Large intestine (tissue), 3 donors: ENCODE data around the gene DENND1A. TPM values are rescaled to one million over a fixed set of nuclear protein-coding genes. Genes with fewer than 3 reads are reported as not detected.

Source experiments
- DNase-seq, 2 donors: peaks; one replicate each; pipeline versions ENCODE4 v3.0.0 to v3.0.0-alpha.2; 2013
- H3K27ac ChIP-seq: one replicate; pipeline ENCODE4 v1.5.1; 2013; ENCODE audit warnings: low read length
- H3K27me3 ChIP-seq: 2 replicates; pipeline ENCODE4 v1.6.1; 2013; ENCODE audit warnings: low read length; ENCODE audit not compliant: control insufficient read depth, insufficient read depth
- H3K36me3 ChIP-seq: 2 replicates; pipeline ENCODE4 v1.6.1; 2013; ENCODE audit warnings: low read length; ENCODE audit not compliant: control insufficient read depth, insufficient read depth
- H3K4me1 ChIP-seq: one replicate; pipeline ENCODE4 v1.6.1; 2013; ENCODE audit warnings: low read length; ENCODE audit not compliant: control insufficient read depth, insufficient read depth
- H3K4me3 ChIP-seq: one replicate; pipeline ENCODE4 v1.5.1; 2013; ENCODE audit warnings: low read length
- H3K9me3 ChIP-seq: one replicate; pipeline ENCODE4 v1.6.1; 2013; ENCODE audit warnings: mild to moderate bottlenecking, low read depth, low read length, moderate library complexity; ENCODE audit not compliant: control insufficient read depth
- WGBS: methylation state at CpG from one replicate; pipeline ENCODE4 v1.1.5; 2013; ENCODE audit warnings: low lambda C conversion rate; ENCODE audit not compliant: insufficient coverage; 5-methylcytosine and 5-hydroxymethylcytosine counted together
- polyA plus RNA-seq: library from polyadenylated mRNA; unstranded; fragments of 120-200 nt; gene quantifications from one replicate; pipeline ENCODE4 v1.2.1, GENCODE V29; 2013

Gene DENND1A
- polyA plus RNA-seq, 1 donor = 29.7 TPM

GRCh38 chr9:123622711-123623241 lies 307.1 kb downstream of the DENND1A start:
- H3K36me3 ChIP-seq = peaks cover 14% of the 10 kb centered on the region
- H3K4me1 ChIP-seq = no peaks in the 10 kb centered on the region
- H3K27ac ChIP-seq = no peak overlapping the region
- H3K9me3 ChIP-seq = no peaks in the 10 kb centered on the region
- WGBS = 79% methylated on average over 2 of the region's 2 CpGs
- H3K27me3 ChIP-seq = no peaks in the 10 kb centered on the region
- DNase-seq = no peak
- H3K4me3 ChIP-seq = no peak overlapping the region

- no peak for DNase-seq
- Histone ChIP-seq H3K9me3 (no peaks in the 10 kb centered on the region), H3K27me3 (no peaks in the 10 kb centered on the region), H3K4me1 (no peaks in the 10 kb centered on the region), H3K4me3 (no peak overlapping the region), H3K27ac (no peak overlapping the region), H3K36me3 (peaks cover 8% of the 10 kb centered on the region)
Observed at GRCh38 chr9:123620239-123620638, 309.7 kb downstream of the DENND1A start.

- no peak for DNase-seq
- Histone ChIP-seq H3K36me3 (peaks cover 5% of the 10 kb centered on the region), H3K9me3 (no peaks in the 10 kb centered on the region), H3K4me3 (no peak overlapping the region), H3K27me3 (no peaks in the 10 kb centered on the region), H3K27ac (no peak overlapping the region), H3K4me1 (no peaks in the 10 kb centered on the region)
- 86% methylated on average over 1 of the region's 11 CpGs for WGBS
Observed at GRCh38 chr9:123617952-123618678, 311.8 kb downstream of the DENND1A start.

- Histone ChIP-seq H3K4me3 (no peak overlapping the region), H3K27me3 (no peaks in the 10 kb centered on the region), H3K9me3 (no peaks in the 10 kb centered on the region), H3K36me3 (peaks cover 5% of the 10 kb centered on the region), H3K27ac (no peak overlapping the region), H3K4me1 (no peaks in the 10 kb centered on the region)
- no CpG with 5 or more reads among the region's 9 CpGs for WGBS
- no peak for DNase-seq
Observed at GRCh38 chr9:123617286-123617685, 312.6 kb downstream of the DENND1A start.

- no CpG with 5 or more reads among the region's 8 CpGs for WGBS
Observed at GRCh38 chr9:123616707-123617106, 313.2 kb downstream of the DENND1A start.

GRCh38 chr9:123615381-123615780 lies 314.5 kb downstream of the DENND1A start:
- WGBS = no CpG with 5 or more reads among the region's 1 CpG
- no peak for DNase-seq
- Histone ChIP-seq H3K4me3 (no peak overlapping the region), H3K4me1 (no peaks in the 10 kb centered on the region), H3K36me3 (peaks cover 5% of the 10 kb centered on the region), H3K27ac (no peak overlapping the region), H3K27me3 (no peaks in the 10 kb centered on the region), H3K9me3 (no peaks in the 10 kb centered on the region)

More at GRCh38 chr9:123616707-123617106, 313.2 kb downstream of the DENND1A start:
- Histone ChIP-seq H3K4me3 (no peak overlapping the region), H3K36me3 (peaks cover 5% of the 10 kb centered on the region), H3K27me3 (no peaks in the 10 kb centered on the region), H3K9me3 (no peaks in the 10 kb centered on the region), H3K4me1 (no peaks in the 10 kb centered on the region), H3K27ac (no peak overlapping the region)
- no peak for DNase-seq

GRCh38 chr9:123614306-123615263 lies 315.3 kb downstream of the DENND1A start:
- no peak overlapping the region for H3K4me3 ChIP-seq
- H3K36me3 ChIP-seq = peaks cover 5% of the 10 kb centered on the region
- H3K4me1 ChIP-seq = no peaks in the 10 kb centered on the region
- H3K27ac ChIP-seq = no peak overlapping the region
- no peak for DNase-seq
- H3K9me3 ChIP-seq = no peaks in the 10 kb centered on the region
- no peaks in the 10 kb centered on the region for H3K27me3 ChIP-seq
- WGBS = 87% methylated on average over 6 of the region's 11 CpGs

GRCh38 chr9:123611226-123611625 lies 318.7 kb downstream of the DENND1A start:
- no peaks in the 10 kb centered on the region for H3K4me1 ChIP-seq
- no CpG with 5 or more reads among the region's 1 CpG for WGBS

GRCh38 chr9:123609844-123610243 lies 320.1 kb downstream of the DENND1A start:
- Histone ChIP-seq H3K4me3 (no peak overlapping the region), H3K36me3 (peaks cover 7% of the 10 kb centered on the region), H3K27me3 (no peaks in the 10 kb centered on the region), H3K4me1 (no peaks in the 10 kb centered on the region), H3K27ac (no peak overlapping the region), H3K9me3 (no peaks in the 10 kb centered on the region)
- WGBS = 100% methylated on average over 1 of the region's 6 CpGs
- DNase-seq = no peak

More at GRCh38 chr9:123611226-123611625, 318.7 kb downstream of the DENND1A start:
- H3K27me3 ChIP-seq = no peaks in the 10 kb centered on the region
- H3K27ac ChIP-seq = peak overlapping the region; percentile 41
- peak in 1 of 2 donors; percentile 30 for DNase-seq
- peaks cover 2% of the 10 kb centered on the region for H3K36me3 ChIP-seq
- H3K9me3 ChIP-seq = no peaks in the 10 kb centered on the region
- H3K4me3 ChIP-seq = no peak overlapping the region

- 92% methylated on average over 2 of the region's 9 CpGs for WGBS
- Histone ChIP-seq H3K4me1 (no peaks in the 10 kb centered on the region), H3K4me3 (no peak overlapping the region), H3K36me3 (peaks cover 9% of the 10 kb centered on the region), H3K9me3 (no peaks in the 10 kb centered on the region), H3K27ac (no peak overlapping the region), H3K27me3 (no peaks in the 10 kb centered on the region)
- no peak for DNase-seq
Observed at GRCh38 chr9:123608104-123608503, 321.8 kb downstream of the DENND1A start.
